GM12865 (cell line): ENCODE results near the gene TMTC1.
A peak's percentile ranks its signal among the peaks of the same experiment; 100 is the strongest.

Experiments used
- DNase-seq: peaks from one replicate; pipeline ENCODE4 v3.0.0; 2010; ENCODE audit warnings: low read depth
- H3K4me3 ChIP-seq: 2 replicates; pipeline ENCODE4 v1.5.1; 2011; ENCODE audit warnings: mild to moderate bottlenecking, low read depth, low read length, control low read depth
- TF ChIP-seq, protein P1 (sequence below): IDR thresholded peaks from 2 replicates; pipeline ENCODE4 v1.5.1; 2011; ENCODE audit warnings: low read length, control low read depth, low read depth, inconsistent platforms; ENCODE audit not compliant: insufficient read depth; ENCODE audit errors: missing control alignments

TMTC1 gene

DNA sequence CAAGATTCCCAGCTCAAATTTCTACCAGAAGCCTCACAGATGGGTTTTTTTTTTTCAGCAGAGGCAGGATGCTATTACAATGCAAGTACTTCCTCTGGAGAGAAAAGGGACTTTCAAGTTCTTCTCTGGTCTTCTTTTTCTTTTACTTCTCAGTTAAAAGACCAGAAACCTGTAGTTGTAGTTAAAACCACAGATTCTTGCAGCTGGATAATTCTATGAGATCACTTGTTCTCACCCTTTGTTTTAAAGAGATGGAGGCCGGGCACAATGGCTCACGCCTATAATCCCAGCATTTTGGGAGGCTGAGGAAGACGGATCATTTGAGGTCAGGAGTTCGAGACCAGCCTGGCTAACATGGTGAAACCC, 238.7 kb downstream of the TMTC1 start:
- no peak overlapping the region for H3K4me3 ChIP-seq
- TF ChIP-seq, protein P1, sequence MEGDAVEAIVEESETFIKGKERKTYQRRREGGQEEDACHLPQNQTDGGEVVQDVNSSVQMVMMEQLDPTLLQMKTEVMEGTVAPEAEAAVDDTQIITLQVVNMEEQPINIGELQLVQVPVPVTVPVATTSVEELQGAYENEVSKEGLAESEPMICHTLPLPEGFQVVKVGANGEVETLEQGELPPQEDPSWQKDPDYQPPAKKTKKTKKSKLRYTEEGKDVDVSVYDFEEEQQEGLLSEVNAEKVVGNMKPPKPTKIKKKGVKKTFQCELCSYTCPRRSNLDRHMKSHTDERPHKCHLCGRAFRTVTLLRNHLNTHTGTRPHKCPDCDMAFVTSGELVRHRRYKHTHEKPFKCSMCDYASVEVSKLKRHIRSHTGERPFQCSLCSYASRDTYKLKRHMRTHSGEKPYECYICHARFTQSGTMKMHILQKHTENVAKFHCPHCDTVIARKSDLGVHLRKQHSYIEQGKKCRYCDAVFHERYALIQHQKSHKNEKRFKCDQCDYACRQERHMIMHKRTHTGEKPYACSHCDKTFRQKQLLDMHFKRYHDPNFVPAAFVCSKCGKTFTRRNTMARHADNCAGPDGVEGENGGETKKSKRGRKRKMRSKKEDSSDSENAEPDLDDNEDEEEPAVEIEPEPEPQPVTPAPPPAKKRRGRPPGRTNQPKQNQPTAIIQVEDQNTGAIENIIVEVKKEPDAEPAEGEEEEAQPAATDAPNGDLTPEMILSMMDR, result no peak
- DNase-seq, result peak; percentile 54

DNA sequence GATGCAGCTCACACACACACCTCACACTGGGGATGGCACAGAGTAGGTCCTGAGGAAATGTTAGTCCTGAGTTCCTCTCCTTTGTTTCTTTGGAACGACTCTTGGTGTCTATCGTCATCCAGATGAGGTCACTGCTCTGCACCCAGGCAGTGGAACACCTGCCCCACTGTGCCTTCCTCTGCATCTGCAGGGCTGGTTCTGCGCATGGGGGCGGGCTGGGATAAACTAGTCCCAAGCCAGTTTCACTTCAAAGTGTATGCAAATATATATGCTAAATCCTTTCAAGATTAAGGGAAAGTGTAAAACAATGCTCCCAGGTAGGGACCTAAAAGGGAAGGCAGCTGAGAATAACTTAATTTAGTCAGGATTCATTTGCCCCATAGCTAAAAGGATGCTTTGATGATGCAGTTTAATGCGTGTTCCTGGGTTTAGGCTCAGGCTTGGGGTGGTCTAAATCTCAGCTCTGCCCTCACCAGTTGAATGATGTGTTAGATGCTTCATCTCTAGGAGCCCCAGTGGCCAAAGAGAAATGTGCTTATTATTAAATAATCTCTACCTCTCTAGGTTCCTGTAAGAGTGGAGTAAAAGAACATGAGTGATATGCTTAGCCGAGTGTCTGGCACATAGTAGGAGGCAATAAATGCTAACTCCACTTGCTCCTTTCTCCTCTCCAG, 239.2 kb downstream of the TMTC1 start:
- no peak overlapping the region for H3K4me3 ChIP-seq
- DNase-seq, result peak; percentile 9
- TF ChIP-seq, protein P1, result no peak

DNA sequence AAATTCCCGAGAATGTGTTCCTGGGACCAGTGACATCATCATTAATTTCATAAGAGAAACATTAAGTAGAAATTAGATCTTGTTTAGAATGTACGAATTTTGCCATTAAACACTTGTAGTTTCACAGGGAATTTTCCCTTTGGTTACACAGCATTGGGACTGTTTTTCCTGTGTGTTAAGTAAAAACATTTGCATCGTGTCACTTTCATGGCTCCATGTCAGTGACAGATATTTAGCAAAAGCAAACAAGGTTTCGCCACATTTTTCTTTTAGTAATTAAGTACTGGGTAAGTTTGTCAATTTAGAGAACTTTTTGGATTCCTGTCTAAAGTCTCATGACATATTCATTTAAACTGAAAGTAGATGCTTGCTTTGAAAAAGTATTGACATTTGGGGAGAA, 240.7 kb downstream of the TMTC1 start:
- H3K4me3 ChIP-seq, result no peak overlapping the region
- TF ChIP-seq, protein P1, result no peak
- no peak for DNase-seq

DNA sequence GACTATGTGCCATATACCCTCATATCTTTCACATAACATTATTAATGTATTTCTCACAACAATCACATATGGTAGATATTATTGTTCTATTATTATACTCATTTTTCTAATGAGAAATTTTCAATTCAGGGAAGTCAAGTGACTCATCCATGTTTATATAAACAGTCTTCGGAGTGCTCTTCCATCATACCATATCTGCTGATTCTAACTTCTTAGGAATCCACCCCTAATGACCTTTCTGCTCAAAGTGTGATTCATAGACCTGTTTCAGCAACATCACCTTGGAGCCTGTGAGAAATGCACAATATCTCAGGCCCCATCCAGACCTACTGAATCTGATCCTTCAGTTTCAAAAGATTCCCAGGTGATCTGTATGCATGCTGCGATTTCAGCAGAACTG, 246.4 kb downstream of the TMTC1 start:
- no peak for DNase-seq
- no peak overlapping the region for H3K4me3 ChIP-seq
- TF ChIP-seq, protein P1, result no peak

DNA sequence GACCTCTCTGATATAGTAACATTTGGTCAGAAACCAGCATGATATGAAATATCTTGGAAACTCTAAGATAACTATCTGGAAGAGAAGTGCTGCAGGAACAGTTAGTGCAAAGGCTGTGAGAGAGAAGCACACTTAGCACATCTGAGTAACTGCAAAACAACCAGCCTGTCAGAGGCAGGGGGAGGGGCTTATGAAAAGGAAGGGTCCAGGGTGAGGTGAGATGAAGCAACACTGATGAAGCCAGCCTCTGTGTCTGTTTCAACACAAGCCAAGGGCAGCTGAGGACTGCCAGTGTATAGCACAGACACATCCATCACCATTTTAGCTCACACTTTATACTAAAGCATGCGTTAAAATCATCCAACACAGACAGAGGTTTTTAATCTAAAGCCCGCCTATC, 248.8 kb downstream of the TMTC1 start:
- TF ChIP-seq, protein P1, result no peak
- DNase-seq, result no peak
- no peak overlapping the region for H3K4me3 ChIP-seq

DNA sequence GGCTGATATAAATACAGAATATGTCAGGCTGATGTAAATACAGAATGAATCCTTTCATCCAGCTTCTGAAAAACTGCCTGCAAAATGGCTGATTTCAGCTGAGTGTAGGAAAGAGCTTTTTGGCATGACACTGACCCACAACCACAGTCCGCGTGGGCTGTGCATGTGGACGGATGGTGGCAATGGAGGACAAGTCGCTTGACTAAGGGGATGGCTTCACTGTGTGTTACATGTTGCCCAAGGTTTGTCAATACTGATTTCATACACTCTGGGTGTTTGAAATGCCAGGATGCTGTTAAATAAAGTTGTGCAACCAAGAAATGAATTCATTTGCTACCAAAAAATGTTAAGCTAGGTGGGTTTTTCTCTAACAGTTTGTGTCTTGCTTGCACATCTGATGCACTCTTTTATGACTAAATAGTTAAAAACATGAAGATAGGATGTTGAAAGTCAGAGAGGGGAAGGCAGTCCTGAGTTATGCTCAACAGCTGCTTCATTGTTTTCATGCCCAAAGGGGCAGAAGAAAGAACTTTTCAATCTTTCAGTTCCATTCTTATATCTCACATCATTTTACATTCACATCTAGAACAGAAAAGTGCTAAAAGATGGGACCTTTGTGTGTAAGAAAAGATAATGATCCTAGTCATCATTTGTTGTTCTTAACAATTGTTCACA, 249.8 kb downstream of the TMTC1 start:
- no peak for DNase-seq
- TF ChIP-seq, protein P1, result no peak
- H3K4me3 ChIP-seq, result no peak overlapping the region
